ENCODE measurements around the gene PON2.
"Not testable (repeated sequence)": the region's sequence is repeated elsewhere in the genome, so short reads cannot be mapped to it uniquely, and the experiment has no call there.

Gene PON2

DNA sequence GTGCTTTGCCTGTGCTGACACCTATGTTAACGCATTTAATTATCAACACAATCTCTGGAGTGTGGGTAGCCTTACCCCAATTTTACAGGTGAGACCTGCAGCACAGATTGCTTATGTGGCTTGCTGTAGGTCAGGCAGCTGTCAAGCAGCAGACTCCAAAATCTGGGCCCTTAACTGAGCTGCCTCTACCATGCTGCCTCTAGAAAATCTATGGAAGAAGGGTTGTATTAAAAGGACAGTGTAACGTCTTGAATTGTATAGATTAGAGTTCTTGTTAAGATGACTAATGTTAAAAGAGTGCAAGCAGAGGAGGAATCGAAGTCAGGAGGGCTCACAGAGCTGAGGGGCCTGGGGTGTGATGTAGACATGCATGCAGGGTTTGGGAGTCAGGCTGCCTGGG, 37.4 kb downstream of the PON2 start:
- Histone ChIP-seq H3K4me1 (ENCODE audit: control insufficient read depth, insufficient read depth, low read length) (no peaks in the 10 kb centered on the region), H3K9me3 (replicated peaks; ENCODE audit: low read length) (no peaks in the 10 kb centered on the region), H3K4me2 (ENCODE audit: low read length) (no peak overlapping the region), H3K27me3 (ENCODE audit: control insufficient read depth, insufficient read depth, low read length) (no peaks in the 10 kb centered on the region), H3K4me3 (ENCODE audit: low read length) (no peak overlapping the region), H3K9ac (ENCODE audit: low read depth, low read length) (no peak overlapping the region), H3K36me3 (ENCODE audit: insufficient read depth, low read length) (no peaks in the 10 kb centered on the region)

DNA sequence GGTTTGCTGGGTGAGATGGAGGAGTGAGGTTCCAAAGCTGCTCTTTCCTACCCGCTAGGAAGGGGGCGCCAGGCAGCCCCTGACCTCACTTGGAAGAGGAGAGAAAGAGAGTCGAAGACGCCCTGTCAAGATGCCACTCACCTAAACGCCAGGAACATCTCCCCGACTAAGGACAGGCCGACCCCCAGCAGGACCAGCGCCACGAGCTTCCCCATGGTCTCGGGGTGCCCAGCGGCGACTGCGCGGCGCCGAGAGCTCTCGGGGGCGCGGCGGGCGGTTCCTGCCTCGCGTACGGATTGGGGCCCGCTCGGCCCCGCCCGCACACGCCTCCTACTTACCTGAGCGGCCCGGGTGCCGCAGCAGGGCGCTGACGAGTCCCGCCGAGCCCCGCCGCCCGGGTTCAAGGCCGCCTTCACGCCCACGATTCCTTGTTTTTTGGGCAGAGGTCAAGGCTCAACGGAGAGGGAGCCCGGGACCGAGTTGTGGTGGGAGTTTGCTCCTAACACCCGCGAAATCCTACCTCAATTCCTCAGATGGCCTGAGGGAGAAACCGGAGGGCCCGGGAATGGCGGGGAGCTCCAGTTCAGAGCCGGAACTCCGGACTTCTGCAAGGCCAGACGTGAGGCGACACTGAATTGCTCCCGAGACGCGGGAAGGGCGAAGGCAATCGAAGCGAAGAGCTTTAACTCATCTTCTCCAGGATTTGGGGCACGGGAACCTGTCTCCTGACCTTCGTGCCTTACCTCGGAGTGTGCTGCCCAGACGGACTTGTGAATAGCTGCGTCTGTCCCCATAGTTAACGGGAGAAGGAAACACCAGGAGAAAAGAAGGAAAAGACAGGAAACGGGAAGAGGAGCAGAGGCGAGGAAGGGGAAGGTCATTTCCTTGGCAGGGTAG, 38.4 kb downstream of the PON2 start, which contains the start of gene PON3:
PON3 (minus strand) TSS at position 240 of the 897 bp plus-strand sequence; CDS start at position 215, 25 bp downstream.
- no peaks in the 10 kb centered on the region for H3K27me3 ChIP-seq (ENCODE audit: control insufficient read depth, insufficient read depth, low read length)
- no peak within 1 kb of the TSS for H3K4me2 ChIP-seq (ENCODE audit: low read length)
- H3K4me3 ChIP-seq (ENCODE audit: low read length): no peak within 1 kb of the TSS
- no peaks in the 10 kb centered on the region for H3K9me3 ChIP-seq (replicated peaks; ENCODE audit: low read length)
- no peak within 1 kb of the TSS for H3K9ac ChIP-seq (ENCODE audit: low read depth, low read length)
- no peaks in the 10 kb centered on the region for H3K36me3 ChIP-seq (ENCODE audit: insufficient read depth, low read length)
- no peaks in the 10 kb centered on the region for H3K4me1 ChIP-seq (ENCODE audit: control insufficient read depth, insufficient read depth, low read length)

DNA sequence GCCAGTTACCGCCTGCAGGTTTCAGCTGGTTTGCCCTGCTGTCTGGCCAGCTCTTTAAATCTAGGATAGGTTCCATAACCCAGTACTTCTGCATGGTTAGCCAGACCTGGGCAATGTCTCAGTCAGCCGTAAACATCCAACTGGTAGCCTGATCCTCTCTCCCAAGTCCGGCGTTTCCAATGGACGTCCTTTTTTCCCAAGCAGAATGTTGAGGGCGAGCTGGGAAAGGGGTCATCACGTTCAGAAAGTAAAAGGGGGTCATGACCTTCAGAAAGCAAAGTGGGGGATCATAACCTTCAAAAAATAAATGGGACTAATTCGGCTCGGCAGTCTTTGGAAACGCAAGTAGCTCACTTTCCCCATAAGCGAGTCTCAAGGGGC, 39.1 kb downstream of the PON2 start:
- Histone ChIP-seq H3K36me3 (ENCODE audit: insufficient read depth, low read length) (no peaks in the 10 kb centered on the region), H3K4me2 (ENCODE audit: low read length) (no peak overlapping the region), H3K4me3 (ENCODE audit: low read length) (no peak overlapping the region), H3K27me3 (ENCODE audit: control insufficient read depth, insufficient read depth, low read length) (no peaks in the 10 kb centered on the region), H3K4me1 (ENCODE audit: control insufficient read depth, insufficient read depth, low read length) (no peaks in the 10 kb centered on the region), H3K9ac (ENCODE audit: low read depth, low read length) (no peak overlapping the region), H3K9me3 (replicated peaks; ENCODE audit: low read length) (no peaks in the 10 kb centered on the region)

DNA sequence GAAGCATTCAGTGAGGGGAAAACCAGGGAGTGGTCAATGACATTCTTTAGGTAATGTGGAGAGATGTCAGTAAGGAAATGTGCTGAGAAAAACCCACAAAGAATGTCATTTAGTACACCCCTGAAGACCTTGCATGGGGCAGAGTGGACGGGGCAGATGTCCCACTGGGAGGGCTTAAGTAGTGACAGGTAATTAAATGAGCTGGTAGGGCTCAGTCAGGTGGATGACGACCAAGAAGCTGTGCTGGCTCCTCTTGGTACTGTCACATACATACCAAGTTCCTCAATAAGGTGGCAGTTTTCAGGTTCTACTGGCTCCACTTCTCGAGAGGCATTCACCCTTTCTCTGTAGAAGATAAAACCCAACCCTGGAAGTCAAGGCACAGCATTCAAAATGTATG, 40.5 kb downstream of the PON2 start:
- H3K4me1 ChIP-seq (ENCODE audit: control insufficient read depth, insufficient read depth, low read length): no peaks in the 10 kb centered on the region
- H3K27me3 ChIP-seq (ENCODE audit: control insufficient read depth, insufficient read depth, low read length): no peaks in the 10 kb centered on the region

DNA sequence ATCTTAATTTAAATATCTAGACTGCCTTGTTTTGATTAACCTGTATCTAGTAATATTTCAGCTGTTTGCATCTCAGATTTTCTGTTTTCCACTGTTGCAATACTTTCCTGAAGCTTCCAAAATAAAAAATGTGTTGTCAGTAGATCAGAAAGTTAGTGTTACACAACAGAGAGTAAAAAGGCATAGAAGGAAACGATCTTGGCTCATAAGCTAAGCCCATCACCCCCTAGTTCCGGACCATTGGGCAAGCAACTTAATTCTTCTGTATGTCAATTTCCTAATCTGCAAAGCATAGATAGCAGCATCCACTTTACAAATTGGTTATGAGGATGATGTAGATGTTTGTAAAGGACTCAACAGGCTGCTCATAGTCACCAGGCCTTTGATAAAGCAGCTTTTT, 43.1 kb downstream of the PON2 start:
- Histone ChIP-seq H3K9me3 (replicated peaks; ENCODE audit: low read length) (no peaks in the 10 kb centered on the region), H3K4me3 (ENCODE audit: low read length) (no peak overlapping the region), H3K36me3 (ENCODE audit: insufficient read depth, low read length) (no peaks in the 10 kb centered on the region), H3K4me2 (ENCODE audit: low read length) (no peak overlapping the region), H3K4me1 (ENCODE audit: control insufficient read depth, insufficient read depth, low read length) (no peaks in the 10 kb centered on the region), H3K27me3 (ENCODE audit: control insufficient read depth, insufficient read depth, low read length) (no peaks in the 10 kb centered on the region), H3K9ac (ENCODE audit: low read depth, low read length) (no peak overlapping the region)

More for the DNA sequence above, 40.5 kb downstream of the PON2 start:
- H3K9me3 ChIP-seq (replicated peaks; ENCODE audit: low read length): no peaks in the 10 kb centered on the region
- H3K4me3 ChIP-seq (ENCODE audit: low read length): no peak overlapping the region
- H3K9ac ChIP-seq (ENCODE audit: low read depth, low read length): no peak overlapping the region
- no peak overlapping the region for H3K4me2 ChIP-seq (ENCODE audit: low read length)
- H3K36me3 ChIP-seq (ENCODE audit: insufficient read depth, low read length): no peaks in the 10 kb centered on the region

DNA sequence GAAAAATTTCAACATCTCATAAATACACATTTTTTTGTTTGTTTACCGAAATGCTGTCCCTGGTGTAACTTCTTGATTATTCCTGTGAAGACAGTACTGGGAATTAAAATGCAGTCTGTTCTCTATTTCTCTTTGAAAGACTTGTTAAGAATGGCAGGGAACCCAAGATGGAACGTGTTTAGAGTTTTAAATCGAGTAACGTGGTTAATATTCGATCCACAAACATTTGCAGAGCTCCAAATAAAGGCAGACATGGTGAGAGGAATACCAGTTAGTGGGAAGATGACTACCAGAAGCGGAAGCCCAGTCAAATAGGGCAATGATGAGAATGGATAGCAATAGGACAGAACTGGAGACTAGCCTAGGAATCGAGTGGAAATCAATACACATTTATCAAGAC, 45.3 kb downstream of the PON2 start:
- H3K4me1 ChIP-seq (ENCODE audit: control insufficient read depth, insufficient read depth, low read length): no peaks in the 10 kb centered on the region

DNA sequence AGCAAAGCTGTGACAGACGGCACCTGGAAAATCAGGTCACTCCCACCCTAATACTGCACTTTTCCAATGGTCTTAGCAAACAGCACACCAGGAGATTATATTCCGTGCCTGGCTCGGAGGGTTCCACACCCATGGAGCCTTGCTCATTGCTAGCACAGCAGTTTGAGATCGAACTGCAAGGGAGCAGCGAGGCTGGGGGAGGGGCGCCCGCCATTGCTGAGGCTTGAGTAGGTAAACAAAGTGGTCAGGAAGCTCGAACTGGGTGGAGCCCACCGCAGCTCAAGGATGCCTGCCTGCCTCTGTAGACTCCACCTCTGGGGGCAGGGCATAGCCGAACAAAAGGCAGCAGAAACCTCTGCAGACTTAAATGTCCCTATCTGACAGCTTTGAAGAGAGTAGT, 55.4 kb downstream of the PON2 start:
- not testable (repeated sequence) for H3K4me2 ChIP-seq (ENCODE audit: low read length); H3K4me1 ChIP-seq (ENCODE audit: control insufficient read depth, insufficient read depth, low read length); H3K4me3 ChIP-seq (ENCODE audit: low read length); H3K36me3 ChIP-seq (ENCODE audit: insufficient read depth, low read length); H3K27me3 ChIP-seq (ENCODE audit: control insufficient read depth, insufficient read depth, low read length); H3K9ac ChIP-seq (ENCODE audit: low read depth, low read length); H3K9me3 ChIP-seq (replicated peaks; ENCODE audit: low read length)

More for the DNA sequence above, 45.3 kb downstream of the PON2 start:
- Histone ChIP-seq H3K9ac (ENCODE audit: low read depth, low read length) (no peak overlapping the region), H3K9me3 (replicated peaks; ENCODE audit: low read length) (no peaks in the 10 kb centered on the region), H3K4me3 (ENCODE audit: low read length) (no peak overlapping the region), H3K4me2 (ENCODE audit: low read length) (no peak overlapping the region), H3K27me3 (ENCODE audit: control insufficient read depth, insufficient read depth, low read length) (no peaks in the 10 kb centered on the region), H3K36me3 (ENCODE audit: insufficient read depth, low read length) (no peaks in the 10 kb centered on the region)

DNA sequence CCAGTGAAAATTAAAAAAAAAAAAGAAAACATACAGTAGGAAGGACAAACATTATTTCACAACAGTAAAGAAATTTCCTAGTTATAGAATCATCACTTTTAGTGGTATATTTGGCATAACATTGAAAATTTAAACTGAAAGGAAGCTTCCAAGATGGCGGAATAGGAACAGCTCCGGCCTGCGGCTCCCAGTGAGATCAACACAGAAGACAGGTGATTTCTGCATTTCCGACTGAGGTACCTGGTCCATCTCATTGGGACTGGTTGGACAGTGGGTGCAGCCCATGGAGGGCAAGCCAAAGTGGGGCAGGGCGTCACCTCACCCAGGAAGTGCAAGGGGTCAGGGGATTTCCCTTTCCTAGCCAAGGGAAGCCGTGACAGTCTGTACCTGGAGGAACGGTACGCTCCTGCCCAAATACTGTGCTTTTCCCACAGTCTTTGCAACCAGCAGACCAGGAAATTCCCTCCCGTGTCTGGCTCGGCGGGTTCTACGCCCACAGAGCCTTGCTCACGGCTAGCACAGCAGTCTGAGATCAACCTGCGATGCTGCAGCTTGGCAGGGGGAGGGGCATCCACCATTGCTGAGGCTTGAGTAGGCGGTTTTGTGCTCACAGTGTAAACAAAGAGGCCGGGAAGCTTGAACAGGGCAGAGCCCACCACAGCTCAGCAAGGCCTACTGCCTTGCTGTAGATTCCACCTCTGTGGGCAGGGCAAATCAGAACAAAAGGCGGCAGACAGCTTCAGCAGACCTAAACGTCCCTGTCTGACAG, 58.0 kb downstream of the PON2 start:
- H3K9me3 ChIP-seq (replicated peaks; ENCODE audit: low read length): no peaks in the 10 kb centered on the region
- no peak overlapping the region for H3K9ac ChIP-seq (ENCODE audit: low read depth, low read length)

DNA sequence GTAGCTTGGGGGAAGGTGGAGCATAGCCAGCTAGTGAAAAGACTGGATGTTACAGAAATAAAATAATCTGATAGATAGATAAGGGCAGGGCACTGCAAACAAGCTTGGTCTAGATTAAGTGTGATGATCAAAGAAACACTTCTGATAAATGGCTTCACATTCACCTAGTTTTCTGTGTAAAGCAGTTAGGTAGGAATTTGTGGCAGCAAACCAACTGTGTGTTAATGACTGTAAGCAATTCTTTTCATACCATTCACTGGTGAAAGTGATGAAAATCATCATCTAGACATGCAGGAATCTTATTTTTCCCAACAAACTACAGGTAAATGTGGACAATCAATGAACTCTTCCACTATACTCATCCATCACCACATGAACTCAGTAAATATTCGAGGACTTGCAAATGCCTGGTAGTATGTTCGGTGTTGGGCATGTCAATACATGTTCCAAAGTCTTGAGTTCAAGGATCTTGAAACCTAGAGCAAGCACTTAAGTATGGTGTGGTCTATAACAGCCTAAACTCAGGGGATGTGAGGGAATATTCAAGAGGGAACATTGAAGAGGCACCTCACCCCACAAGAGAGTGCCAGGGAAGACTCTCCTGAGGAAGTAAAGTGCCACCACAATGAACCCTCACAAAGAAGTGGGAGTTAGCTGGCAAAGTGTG, 59.1 kb downstream of the PON2 start:
- H3K4me2 ChIP-seq (ENCODE audit: low read length): no peak overlapping the region
- H3K9ac ChIP-seq (ENCODE audit: low read depth, low read length): no peak overlapping the region
- H3K9me3 ChIP-seq (replicated peaks; ENCODE audit: low read length): no peaks in the 10 kb centered on the region
- H3K4me3 ChIP-seq (ENCODE audit: low read length): no peak overlapping the region
- no peaks in the 10 kb centered on the region for H3K36me3 ChIP-seq (ENCODE audit: insufficient read depth, low read length)
- H3K4me1 ChIP-seq (ENCODE audit: control insufficient read depth, insufficient read depth, low read length): no peaks in the 10 kb centered on the region
- H3K27me3 ChIP-seq (ENCODE audit: control insufficient read depth, insufficient read depth, low read length): no peaks in the 10 kb centered on the region

More for the DNA sequence above, 58.0 kb downstream of the PON2 start:
- no peaks in the 10 kb centered on the region for H3K36me3 ChIP-seq (ENCODE audit: insufficient read depth, low read length)
- no peak overlapping the region for H3K4me3 ChIP-seq (ENCODE audit: low read length)
- no peak overlapping the region for H3K4me2 ChIP-seq (ENCODE audit: low read length)
- H3K27me3 ChIP-seq (ENCODE audit: control insufficient read depth, insufficient read depth, low read length): no peaks in the 10 kb centered on the region
- H3K4me1 ChIP-seq (ENCODE audit: control insufficient read depth, insufficient read depth, low read length): no peaks in the 10 kb centered on the region

DNA sequence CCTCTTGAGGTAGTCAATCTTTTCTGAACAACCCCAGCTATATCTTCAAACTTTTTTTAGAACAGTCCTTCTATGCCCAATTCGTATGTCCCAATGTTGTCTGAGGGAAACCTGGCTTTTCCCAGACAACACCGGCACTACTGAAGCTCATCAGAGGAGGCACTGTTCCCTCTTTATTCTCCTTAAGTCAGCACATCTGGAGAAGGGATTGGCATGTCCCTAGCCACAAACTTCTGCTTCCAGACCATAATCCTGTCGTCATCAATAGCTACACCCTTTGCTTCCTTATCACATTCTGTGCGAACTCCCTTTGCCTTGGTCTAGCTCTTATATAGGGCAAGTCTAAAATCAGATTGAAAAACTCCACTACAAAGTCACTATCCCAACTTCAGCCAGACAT, 61.5 kb downstream of the PON2 start:
- Histone ChIP-seq H3K9me3 (replicated peaks; ENCODE audit: low read length) (no peaks in the 10 kb centered on the region), H3K36me3 (ENCODE audit: insufficient read depth, low read length) (no peaks in the 10 kb centered on the region), H3K4me1 (ENCODE audit: control insufficient read depth, insufficient read depth, low read length) (no peaks in the 10 kb centered on the region), H3K9ac (ENCODE audit: low read depth, low read length) (no peak overlapping the region), H3K4me2 (ENCODE audit: low read length) (no peak overlapping the region), H3K27me3 (ENCODE audit: control insufficient read depth, insufficient read depth, low read length) (no peaks in the 10 kb centered on the region), H3K4me3 (ENCODE audit: low read length) (no peak overlapping the region)

DNA sequence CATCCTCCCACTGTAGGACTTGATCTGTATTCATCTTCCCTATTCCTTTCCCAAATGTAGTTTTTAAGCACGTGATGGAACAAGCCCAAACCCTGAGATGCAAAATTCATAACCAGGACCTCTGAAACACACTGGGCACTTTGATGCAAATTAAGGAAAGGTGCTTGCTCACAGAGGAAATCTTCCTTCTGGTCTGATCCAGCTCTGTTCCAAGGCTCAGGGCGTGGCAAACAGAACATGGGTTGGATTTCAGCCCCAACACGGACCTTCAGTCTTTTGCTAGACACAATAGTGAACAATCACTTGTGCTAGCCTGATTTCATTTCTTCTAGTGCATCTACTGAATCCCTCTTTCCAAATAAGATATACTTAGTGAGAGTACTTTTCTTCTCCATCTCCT, 66.6 kb downstream of the PON2 start:
- no peak overlapping the region for H3K9ac ChIP-seq (ENCODE audit: low read depth, low read length)
- H3K4me3 ChIP-seq (ENCODE audit: low read length): no peak overlapping the region
- H3K9me3 ChIP-seq (replicated peaks; ENCODE audit: low read length): no peaks in the 10 kb centered on the region
- H3K4me1 ChIP-seq (ENCODE audit: control insufficient read depth, insufficient read depth, low read length): no peaks in the 10 kb centered on the region
- H3K36me3 ChIP-seq (ENCODE audit: insufficient read depth, low read length): no peaks in the 10 kb centered on the region
- no peaks in the 10 kb centered on the region for H3K27me3 ChIP-seq (ENCODE audit: control insufficient read depth, insufficient read depth, low read length)
- no peak overlapping the region for H3K4me2 ChIP-seq (ENCODE audit: low read length)
